GM10248 (cell line): ENCODE measurements around the gene MTHFSD.
A peak's percentile ranks its signal among the peaks of the same experiment; 100 is the strongest.

ENCODE experiments used
- CTCF ChIA-PET: fragments of 300-600 bp; sonication (Branson Sonifier 250); formaldehyde crosslinking; extraction: SDS; loops from one replicate; lab custom pipeline; 2021; ENCODE audit warnings: antibody characterized with exemption; lab: Yijun Ruan, JAX
- POLR2A ChIA-PET: fragments of 350-650 bp; sonication (Branson Sonifier 250); formaldehyde crosslinking; extraction: SDS; loops from one replicate; lab custom pipeline; 2020; ENCODE audit warnings: antibody characterized with exemption; lab: Yijun Ruan, JAX
- DNase-seq: peaks from one replicate; pipeline ENCODE4 v3.0.0; 2012; ENCODE audit errors: extremely low spot score
- CTCF ChIP-seq: IDR thresholded peaks from 2 replicates; pipeline ENCODE4 v1.5.1; 2012; ENCODE audit warnings: mild to moderate bottlenecking, low read depth; ENCODE audit errors: extremely low read depth, missing control alignments, control extremely low read depth

The MTHFSD gene

GRCh38 chr16:86566601-86566965, 11.5 kb upstream of the MTHFSD start, which contains the start of gene FOXC2:
FOXC2 (plus strand) TSS chr16:86566829; CDS start chr16:86567336, 507 bp downstream.
- TF ChIP-seq CTCF, result no peak
- POLR2A ChIA-PET, result no interaction called here
- CTCF ChIA-PET, result no interaction called here
- DNase-seq, result no peak

GRCh38 chr16:86565644-86566511, 10.8 kb upstream of the MTHFSD start:
- CTCF ChIA-PET, result no interaction called here
- no peak for TF ChIP-seq CTCF
- POLR2A ChIA-PET, result no interaction called here
- no peak for DNase-seq

- DNase-seq, result no peak
- ChIA-PET CTCF (interaction anchor here (0.9 to 2.6 kb wide), 16 partner anchors 8 to 1204 kb away, joined by 3 to 52 read pairs (median 4); no protein-coding TSS in a partner anchor), POLR2A (no interaction called here)
- TF ChIP-seq CTCF, result no peak
Observed at GRCh38 chr16:86565181-86565631, 10.2 kb upstream of the MTHFSD start.

GRCh38 chr16:86563469-86564345, 8.7 kb upstream of the MTHFSD start:
- peak; percentile 99 for TF ChIP-seq CTCF
- ChIA-PET POLR2A (no interaction called here), CTCF (interaction anchor here (0.8 to 2.6 kb wide), 29 partner anchors 11 to 1205 kb away, joined by 3 to 52 read pairs (median 4); partner anchors contain the start of gene FOXL1)
- peak; percentile 89 for DNase-seq

- POLR2A ChIA-PET, result interaction anchor here (0.6 kb wide), 1 partner anchor 750 kb away, joined by 3 read pairs; no protein-coding TSS in a partner anchor
- no peak for DNase-seq
- no peak for TF ChIP-seq CTCF
- CTCF ChIA-PET, result interaction anchor here (1.1 to 2.6 kb wide), 5 partner anchors 20 to 718 kb away, joined by 3 to 9 read pairs (median 4); no protein-coding TSS in a partner anchor
Observed at GRCh38 chr16:86562356-86562755, 7.3 kb upstream of the MTHFSD start.

- CTCF ChIA-PET, result no interaction called here
- TF ChIP-seq CTCF, result no peak
- POLR2A ChIA-PET, result no interaction called here
- DNase-seq, result no peak
Observed at GRCh38 chr16:86559802-86560305, 4.8 kb upstream of the MTHFSD start.
